ENCODE data around the gene MLANA.

The MLANA gene

GRCh38 chr9:5893134-5893505 is 2.4 kb downstream of the MLANA start:
- no peak overlapping the region for H3K4me3 ChIP-seq (ENCODE audit: low read depth, low read length)
- no peak for TF ChIP-seq CTCF (IDR thresholded peaks at IDR 0.05; ENCODE audit: borderline replicate concordance, insufficient read depth, low read depth, low read length)

- TF ChIP-seq CTCF (IDR thresholded peaks at IDR 0.05; ENCODE audit: borderline replicate concordance, insufficient read depth, low read depth, low read length) = no peak
- no peak overlapping the region for H3K4me3 ChIP-seq (ENCODE audit: low read depth, low read length)
Measured at GRCh38 chr9:5893591-5894236, 3.0 kb downstream of the MLANA start.

GRCh38 chr9:5894237-5894959 is 3.7 kb downstream of the MLANA start:
- TF ChIP-seq CTCF (IDR thresholded peaks at IDR 0.05; ENCODE audit: borderline replicate concordance, insufficient read depth, low read depth, low read length) = no peak

GRCh38 chr9:5895782-5896181 is 5.1 kb downstream of the MLANA start:
- no peak for TF ChIP-seq CTCF (IDR thresholded peaks at IDR 0.05; ENCODE audit: borderline replicate concordance, insufficient read depth, low read depth, low read length)
- no peak overlapping the region for H3K4me3 ChIP-seq (ENCODE audit: low read depth, low read length)

More at GRCh38 chr9:5894237-5894959, 3.7 kb downstream of the MLANA start:
- H3K4me3 ChIP-seq (ENCODE audit: low read depth, low read length) = no peak overlapping the region

- H3K4me3 ChIP-seq (ENCODE audit: low read depth, low read length) = no peak overlapping the region
- no peak for TF ChIP-seq CTCF (IDR thresholded peaks at IDR 0.05; ENCODE audit: borderline replicate concordance, insufficient read depth, low read depth, low read length)
Measured at GRCh38 chr9:5896863-5897262, 6.2 kb downstream of the MLANA start.

GRCh38 chr9:5897851-5898250 is 7.2 kb downstream of the MLANA start:
- no peak for TF ChIP-seq CTCF (IDR thresholded peaks at IDR 0.05; ENCODE audit: borderline replicate concordance, insufficient read depth, low read depth, low read length)
- no peak overlapping the region for H3K4me3 ChIP-seq (ENCODE audit: low read depth, low read length)

- TF ChIP-seq CTCF (IDR thresholded peaks at IDR 0.05; ENCODE audit: borderline replicate concordance, insufficient read depth, low read depth, low read length) = peak; percentile 27; the same call in 1 of the 2 replicates
- H3K4me3 ChIP-seq (ENCODE audit: low read depth, low read length) = no peak overlapping the region
Measured at GRCh38 chr9:5899292-5899691, 8.6 kb downstream of the MLANA start.

Data from GM12875 (cell line).